Articular chondrocyte of knee joint (primary cell): ENCODE results near the gene LYSMD2. TPM values are rescaled to one million over a fixed set of nuclear protein-coding genes. Genes with fewer than 3 reads are reported as not detected.

Source experiments
- total RNA-seq: library from RNA; depleted of rRNA; stranded (reverse); fragments of >200 nt; gene quantifications from 2 replicates; pipeline ENCODE4 v1.2.3, GENCODE V29; 2012

The LYSMD2 gene, protein sequence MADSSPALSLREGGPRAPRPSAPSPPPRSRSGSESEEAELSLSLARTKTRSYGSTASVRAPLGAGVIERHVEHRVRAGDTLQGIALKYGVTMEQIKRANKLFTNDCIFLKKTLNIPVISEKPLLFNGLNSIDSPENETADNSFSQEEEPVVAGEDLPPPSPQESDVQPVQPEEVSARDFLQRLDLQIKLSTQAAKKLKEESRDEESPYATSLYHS
- total RNA-seq: 4.8 and 5.4 TPM in 2 replicates

GRCh38 chr15:51737522-51738305 lies at the start of gene LYSMD2:
Gene LYSMD2 (minus strand): TSS chr15:51737655. CDS start chr15:51737622, 33 bp downstream.

DNA sequence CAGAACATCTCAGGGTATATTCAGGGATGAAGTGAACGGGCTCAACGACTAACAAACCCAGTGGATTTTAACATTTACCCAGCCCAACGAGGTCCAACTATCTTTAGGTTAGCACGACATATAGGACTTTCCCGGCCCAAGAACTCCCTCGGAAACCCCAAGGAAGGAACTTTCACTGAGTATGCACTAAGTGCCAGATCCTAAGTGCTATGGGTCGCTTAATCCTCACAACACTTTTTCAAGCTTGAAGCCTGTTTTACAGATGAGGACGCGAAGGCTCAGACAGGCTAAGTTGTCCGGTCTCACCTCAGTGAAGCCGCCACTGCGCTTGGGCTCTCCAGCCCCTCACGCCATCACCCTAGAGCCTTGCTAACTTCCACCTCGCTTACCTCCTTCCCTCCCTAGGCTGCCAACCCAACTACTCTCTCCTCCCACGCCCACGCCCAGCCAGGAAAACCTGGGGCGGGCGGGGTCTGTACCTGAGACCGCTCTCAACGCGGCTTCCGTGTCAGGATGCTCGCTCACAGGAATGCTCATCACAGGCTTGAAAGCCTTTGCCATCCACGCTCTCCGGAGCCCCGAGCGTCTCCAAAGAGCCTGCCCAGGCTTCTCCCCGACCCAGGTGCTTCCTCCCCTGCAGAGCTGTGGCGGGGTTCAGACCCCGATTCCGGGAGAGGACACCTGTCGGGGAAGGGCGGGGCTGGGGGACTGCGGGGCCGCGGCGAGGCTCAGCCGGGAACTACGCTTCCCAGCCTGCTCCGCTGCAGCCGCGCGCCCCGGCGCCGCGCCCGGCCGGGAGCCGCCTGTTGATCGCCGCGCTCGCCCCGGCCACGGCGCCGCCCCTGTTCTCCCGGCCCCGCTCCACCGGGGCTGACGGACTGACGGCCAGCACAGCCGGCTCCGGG lies 13.6 kb upstream of the LYSMD2 start, which contains the start of gene TMOD2:
Gene TMOD2 (plus strand): TSS at position 806 of the 905 bp plus-strand sequence. CDS start 14,845 bp downstream, outside the sequence.

GRCh38 chr15:51681303-51681963 lies 56.0 kb downstream of the LYSMD2 start, which contains the start of gene SCG3:
Gene SCG3 (plus strand): TSS chr15:51681503. CDS start chr15:51681756, 253 bp downstream.

Other genes starting within 250 kb of the LYSMD2 start
- gene DMXL2, start 114.9 kb downstream of the LYSMD2 start, total RNA-seq: 38.5 and 46.7 TPM in 2 replicates
- under 0.01 TPM in 1 of 2 replicates, not detected in the other for gene SCG3, start 56.2 kb downstream of the LYSMD2 start, total RNA-seq
- 6.9 and 9.3 TPM in 2 replicates for gene TMOD2, start 13.9 kb upstream of the LYSMD2 start, total RNA-seq
- gene TMOD3, start 92.0 kb upstream of the LYSMD2 start, total RNA-seq: 56.2 and 65.0 TPM in 2 replicates
- gene LEO1, start 234.1 kb upstream of the LYSMD2 start, total RNA-seq: 17.9 and 24.5 TPM in 2 replicates